Activated CD4-positive, alpha-beta T cell treated with anti-CD3 and anti-CD28 coated beads, Interleukin-2, amount 50 U/mL, for 16 hours (primary cell): ENCODE results near the gene CTNNB1.

Source experiments
- DNase-seq: peaks from one replicate; pipeline ENCODE4 v3.0.0-alpha.2; 2020

Gene CTNNB1

DNA sequence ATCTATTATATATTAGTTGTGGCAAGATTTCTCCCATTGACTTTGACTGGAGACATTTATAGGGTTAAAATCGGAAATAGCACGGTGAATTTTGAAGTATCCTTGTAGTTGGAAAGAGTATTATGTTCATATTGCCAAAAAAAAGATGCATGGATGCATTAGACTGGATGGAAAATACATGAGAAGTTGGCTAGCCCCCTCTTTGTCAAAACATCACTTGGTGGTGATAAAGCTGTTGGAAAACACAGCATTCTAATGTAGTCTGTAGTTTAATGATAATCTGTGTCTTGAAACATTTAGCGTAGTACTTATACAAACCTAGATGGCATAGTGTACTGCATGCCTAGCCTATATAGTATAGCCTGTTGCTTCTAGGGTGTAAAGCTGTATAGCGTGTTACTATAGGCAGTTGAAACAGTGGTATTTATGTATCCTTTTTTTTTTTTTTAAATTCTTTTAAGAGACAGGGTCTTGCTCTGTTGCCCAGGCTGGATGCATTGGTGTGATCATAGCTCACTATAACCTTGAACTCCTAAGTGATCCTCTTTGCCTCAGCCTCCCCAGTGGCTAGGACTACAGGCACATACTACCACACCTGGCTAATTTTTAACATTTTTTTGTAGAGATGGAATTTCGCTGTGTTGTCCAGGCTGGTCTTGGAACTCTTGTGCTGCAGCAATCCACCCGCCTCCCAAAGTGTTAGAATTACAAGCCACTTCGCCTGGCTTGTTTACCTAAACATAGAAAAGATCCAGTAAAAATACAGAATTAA, 21.8 kb downstream of the CTNNB1 start:
- no peak for DNase-seq

DNA sequence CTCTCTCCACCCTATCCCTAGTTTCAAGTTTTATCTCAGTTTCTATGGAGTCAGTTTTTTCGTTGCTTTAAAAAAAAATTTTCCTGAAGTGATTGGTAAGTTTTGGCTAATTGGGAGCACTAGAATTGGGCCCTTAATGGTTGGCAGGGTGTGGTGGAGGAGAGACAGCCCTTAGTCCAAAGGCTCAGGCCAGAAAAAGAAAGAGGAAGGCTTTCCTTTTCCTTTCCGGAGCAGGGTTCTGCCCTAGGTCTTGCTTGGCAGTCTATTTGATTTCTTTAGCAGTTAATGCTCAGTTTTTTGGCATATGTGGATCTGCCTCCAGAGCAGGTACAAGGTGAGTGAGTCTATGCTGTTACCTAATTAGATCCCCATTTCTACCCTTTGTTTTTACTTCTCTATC, 22.7 kb downstream of the CTNNB1 start:
- no peak for DNase-seq

DNA sequence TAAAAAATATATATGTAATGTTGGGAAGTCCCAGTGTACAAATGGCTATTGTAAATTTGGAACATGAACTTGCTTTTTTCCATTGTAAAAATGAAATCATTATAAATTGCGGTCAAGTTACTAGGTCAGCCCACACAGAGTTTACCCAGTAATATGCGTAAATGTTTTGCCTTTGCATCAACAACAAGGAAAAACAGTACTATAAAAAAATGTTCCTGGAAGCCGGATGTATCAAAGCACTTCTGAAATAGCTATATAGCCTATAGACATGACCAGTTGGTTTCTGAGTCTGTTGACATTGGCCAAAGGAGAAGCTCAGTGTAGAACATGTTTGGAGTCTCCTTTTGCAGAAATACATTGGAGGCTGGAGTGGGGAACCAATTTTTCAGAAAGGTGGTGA, 23.2 kb downstream of the CTNNB1 start:
- DNase-seq, result no peak

DNA sequence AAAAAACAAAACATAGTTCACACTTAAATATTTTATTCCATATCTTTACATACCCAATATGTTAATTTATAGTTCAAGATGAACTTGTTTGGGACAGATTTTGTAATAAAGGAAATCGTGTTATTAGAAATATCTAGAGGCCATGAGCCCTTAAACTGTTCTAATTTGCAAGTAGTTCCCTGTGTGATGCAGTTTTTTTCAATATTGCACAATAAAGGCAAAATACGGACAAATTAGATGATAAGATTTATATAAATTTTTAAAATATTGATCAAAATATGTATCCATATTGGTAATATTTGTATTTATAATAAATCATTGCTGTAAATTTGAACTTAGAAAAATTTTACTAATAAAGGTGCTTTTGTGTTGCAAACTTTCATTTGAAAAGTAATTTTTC, 23.8 kb downstream of the CTNNB1 start:
- no peak for DNase-seq

DNA sequence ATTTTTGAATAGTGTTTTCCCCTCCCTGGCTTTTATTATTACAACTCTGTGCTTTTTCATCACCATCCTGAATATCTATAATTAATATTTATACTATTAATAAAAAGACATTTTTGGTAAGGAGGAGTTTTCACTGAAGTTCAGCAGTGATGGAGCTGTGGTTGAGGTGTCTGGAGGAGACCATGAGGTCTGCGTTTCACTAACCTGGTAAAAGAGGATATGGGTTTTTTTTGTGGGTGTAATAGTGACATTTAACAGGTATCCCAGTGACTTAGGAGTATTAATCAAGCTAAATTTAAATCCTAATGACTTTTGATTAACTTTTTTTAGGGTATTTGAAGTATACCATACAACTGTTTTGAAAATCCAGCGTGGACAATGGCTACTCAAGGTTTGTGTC, 24.4 kb downstream of the CTNNB1 start:
- DNase-seq, result no peak

DNA sequence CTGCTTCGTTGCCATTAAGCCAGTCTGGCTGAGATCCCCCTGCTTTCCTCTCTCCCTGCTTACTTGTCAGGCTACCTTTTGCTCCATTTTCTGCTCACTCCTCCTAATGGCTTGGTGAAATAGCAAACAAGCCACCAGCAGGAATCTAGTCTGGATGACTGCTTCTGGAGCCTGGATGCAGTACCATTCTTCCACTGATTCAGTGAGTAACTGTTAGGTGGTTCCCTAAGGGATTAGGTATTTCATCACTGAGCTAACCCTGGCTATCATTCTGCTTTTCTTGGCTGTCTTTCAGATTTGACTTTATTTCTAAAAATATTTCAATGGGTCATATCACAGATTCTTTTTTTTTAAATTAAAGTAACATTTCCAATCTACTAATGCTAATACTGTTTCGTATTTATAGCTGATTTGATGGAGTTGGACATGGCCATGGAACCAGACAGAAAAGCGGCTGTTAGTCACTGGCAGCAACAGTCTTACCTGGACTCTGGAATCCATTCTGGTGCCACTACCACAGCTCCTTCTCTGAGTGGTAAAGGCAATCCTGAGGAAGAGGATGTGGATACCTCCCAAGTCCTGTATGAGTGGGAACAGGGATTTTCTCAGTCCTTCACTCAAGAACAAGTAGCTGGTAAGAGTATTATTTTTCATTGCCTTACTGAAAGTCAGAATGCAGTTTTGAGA, 25.0 kb downstream of the CTNNB1 start:
- no peak for DNase-seq

DNA sequence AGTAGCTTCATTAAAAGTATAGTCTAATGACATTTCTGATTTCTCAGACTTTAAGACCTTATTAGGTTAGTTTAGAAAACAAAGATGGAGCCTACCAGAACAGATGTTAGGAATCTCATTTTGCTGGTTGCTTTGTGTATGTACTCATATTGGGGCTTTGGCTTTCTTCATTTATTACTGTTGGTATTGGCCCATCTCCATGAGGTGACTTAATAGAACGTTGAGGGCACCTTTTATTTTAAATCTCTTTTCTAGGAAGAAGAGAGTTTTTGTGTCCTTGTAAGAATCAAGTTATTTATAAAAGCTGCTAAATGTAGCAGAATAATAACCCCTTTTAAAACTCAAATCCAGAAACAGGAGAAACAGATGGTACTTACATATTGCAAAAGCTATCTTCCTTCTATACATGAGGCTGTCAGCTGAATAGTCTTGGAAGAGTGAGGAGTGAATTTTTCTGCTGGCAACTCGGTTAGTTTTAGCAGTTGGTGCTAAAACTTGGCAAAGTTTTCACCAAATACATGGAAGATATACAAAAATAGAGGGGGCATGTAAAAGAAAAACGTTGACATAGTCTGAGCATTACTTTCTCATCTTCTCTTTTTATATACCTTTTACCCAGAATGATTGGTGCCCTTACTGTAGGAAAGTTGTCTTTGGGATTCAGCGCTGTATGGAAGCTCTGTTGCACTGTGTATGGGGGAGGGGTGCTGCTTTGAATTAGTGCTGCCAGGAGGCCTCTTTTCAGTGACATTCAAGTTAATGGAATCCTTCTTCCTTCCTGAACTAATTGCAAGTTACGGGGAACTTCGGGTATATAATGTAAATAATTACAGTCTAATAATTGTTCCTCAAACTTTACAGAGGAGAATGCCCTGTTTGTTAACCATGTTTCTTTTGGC, 35.8 kb downstream of the CTNNB1 start:
- DNase-seq, result no peak

DNA sequence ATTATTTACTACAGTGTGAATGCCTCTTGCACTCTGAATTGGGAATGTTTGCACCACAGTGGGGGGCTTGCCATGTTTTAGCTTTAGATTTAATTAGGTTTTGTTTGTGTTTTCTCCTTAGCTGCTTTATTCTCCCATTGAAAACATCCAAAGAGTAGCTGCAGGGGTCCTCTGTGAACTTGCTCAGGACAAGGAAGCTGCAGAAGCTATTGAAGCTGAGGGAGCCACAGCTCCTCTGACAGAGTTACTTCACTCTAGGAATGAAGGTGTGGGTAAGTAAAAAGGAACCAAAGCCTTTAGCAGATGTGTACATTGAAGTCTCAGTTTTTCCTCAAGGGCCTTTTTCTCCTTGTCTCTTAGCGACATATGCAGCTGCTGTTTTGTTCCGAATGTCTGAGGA, 36.9 kb downstream of the CTNNB1 start:
- no peak for DNase-seq

DNA sequence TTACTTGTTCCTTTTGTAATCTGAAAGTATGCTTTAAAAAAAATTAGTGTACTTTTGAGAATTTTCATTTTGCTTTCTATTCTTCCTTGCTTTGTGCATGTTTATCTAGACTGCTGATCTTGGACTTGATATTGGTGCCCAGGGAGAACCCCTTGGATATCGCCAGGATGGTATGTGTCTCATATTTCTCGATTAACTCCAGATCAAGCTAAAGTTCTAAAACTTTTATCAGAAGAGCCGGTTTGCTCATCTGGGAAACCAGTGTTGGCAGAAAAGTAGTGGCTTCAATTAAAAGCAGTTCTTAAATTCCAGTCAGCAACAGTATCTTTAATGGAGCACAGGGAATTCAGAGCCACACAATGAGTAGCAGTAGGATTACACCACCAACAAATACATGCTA, 38.6 kb downstream of the CTNNB1 start:
- no peak for DNase-seq

DNA sequence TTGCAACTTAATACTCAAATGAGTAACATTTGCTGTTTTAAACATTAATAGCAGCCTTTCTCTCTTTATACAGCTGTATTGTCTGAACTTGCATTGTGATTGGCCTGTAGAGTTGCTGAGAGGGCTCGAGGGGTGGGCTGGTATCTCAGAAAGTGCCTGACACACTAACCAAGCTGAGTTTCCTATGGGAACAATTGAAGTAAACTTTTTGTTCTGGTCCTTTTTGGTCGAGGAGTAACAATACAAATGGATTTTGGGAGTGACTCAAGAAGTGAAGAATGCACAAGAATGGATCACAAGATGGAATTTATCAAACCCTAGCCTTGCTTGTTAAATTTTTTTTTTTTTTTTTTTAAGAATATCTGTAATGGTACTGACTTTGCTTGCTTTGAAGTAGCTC, 40.3 kb downstream of the CTNNB1 start:
- no peak for DNase-seq

DNA sequence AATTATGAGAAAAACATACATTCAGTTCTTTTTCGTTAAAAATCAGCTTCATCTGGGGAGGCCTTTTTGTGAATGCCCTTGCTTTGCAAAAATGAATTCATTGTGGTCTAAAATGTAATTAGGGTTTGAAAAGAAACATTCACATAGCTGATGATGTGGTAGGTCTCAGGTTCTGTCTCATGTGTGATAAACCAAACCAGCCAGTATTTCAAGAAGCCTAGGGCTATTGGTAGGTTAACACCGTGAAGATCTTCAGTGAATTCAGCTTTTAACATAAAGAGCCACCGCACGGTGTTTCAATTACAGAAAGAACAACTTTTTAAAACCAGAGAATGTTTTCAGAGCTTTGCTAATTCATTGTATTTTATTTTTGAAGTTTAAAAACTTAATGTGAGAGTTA, 41.9 kb downstream of the CTNNB1 start:
- DNase-seq, result no peak

DNA sequence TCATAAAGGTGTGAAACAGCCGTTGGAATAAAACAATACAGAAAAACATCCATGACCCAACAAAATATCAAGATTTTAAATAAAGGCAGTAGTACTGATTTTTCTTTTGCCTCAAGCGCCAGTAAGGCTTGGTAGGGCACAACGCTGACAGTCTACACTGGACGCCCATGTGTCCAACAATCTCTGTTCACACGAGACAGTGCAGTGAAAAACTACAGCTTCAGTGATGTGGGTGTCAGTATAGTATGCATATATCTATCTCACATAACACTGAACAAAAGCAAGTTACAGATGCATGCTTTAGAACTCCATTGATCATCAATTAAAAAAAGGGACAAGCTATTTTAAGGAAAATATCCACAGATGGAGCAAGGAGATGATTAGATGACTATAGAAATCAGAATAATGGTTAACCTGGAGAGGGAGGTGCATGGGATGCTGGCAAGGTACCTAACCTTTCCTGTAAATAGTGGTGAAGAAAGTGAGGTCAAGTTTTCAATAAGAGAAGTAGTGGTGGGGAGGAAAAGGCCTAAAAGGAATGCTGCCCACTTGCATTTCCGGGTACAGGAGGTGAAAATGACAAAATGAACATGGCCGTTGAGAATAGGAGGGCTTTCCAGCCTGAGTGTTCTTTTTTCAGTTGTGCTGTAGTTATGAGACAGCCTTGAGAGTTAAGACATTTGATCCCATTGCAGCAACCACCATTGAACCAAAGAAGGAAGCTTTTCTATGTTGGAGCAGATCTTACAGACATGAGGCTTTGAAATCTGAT, 42.7 kb downstream of the CTNNB1 start:
- DNase-seq, result no peak

DNA sequence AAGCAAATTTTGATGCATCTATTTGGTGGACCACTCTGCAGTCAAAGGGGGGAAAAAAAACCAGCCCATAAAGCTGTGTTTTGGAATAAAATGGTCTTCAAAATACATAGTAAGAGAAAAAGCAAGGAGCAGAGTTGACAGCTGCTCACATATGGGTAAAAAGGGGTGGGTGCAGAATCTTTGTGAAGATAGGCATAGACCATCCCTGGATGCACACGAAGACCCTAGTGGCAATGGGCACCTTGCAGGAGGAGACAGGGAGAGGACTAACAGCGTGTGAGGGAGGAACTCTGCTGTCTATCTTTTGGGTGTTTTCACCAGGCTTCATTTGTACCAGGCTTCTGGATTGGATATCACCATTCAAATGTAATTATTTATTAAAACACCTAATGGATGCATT, 43.9 kb downstream of the CTNNB1 start:
- no peak for DNase-seq

DNA sequence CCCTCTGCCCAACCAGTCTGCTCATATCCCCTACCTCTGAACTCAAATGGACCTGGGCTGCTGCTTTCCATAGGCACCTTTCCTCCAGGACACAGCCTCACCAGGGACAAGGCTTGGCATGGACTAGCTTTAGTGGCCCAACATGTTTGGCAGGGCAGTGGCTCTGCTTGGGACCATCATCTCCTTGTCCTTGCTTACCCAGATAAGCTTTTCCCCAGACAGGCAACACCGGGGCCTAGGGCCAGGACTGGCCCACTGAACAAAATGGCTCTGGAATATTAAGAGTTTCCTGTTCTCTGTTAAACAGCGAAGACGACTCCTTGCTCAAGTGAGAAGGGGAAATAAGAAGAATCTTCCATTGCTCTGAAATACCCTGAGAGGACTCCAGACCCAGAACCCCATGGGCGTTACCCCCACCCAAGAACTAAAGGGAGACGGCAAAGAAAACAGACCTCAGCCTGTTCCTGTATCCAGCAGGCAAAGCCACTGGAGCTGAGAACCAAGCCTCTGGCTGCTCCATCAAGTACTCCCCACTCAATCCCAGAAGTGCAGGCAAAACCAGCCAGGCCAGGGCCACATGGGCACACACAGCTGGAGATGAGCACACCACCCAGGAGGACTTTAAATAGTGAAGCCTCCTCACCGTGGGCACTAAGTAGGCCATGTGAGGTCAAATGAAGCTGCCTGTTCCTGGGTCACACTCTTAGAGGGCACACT, 45.5 kb downstream of the CTNNB1 start:
- DNase-seq, result no peak

DNA sequence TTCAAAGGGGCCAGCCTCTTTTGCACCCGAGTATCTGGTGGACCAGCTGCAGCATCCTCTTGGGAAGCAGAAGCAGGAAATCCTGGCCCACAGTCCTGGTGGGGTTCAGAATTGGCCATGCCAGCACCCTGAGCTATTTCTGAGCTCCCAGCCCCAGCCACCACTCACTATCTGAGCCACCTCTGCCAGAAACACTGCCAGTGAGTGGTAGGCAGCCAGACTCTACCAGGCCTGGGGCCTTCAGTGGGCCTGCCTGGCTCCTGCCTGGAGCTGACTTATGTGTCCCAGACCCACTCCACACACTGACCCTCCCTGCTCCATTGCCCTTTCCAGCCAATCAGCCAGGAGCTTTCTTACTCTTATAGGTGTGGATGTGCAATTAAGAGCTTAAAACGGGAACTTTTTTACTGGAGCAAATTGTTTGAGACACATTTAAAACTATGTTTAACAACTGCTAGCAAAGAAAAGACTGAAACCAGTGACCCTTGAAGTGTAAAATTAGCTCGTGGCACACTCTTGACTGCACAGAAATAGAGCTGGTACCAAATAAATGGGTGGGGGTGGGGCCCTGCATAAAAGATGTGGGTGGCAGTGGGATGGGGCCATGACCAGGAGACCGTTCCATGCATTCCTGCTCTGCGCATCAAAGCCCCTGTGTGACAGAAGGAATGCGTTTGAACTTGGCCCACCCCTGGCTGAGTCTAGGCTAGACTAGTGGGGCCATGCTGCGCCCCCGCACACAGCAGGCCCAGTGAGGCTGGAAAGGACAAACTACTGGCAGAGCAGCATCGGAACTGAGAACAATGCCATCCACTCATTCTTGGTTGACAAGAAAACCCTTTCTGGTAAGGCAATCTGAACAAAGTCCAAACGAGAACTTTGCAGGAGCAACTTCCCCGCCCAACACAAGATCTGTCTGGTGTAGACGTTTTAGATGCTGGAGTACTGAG, 48.0 kb downstream of the CTNNB1 start:
- no peak for DNase-seq

DNA sequence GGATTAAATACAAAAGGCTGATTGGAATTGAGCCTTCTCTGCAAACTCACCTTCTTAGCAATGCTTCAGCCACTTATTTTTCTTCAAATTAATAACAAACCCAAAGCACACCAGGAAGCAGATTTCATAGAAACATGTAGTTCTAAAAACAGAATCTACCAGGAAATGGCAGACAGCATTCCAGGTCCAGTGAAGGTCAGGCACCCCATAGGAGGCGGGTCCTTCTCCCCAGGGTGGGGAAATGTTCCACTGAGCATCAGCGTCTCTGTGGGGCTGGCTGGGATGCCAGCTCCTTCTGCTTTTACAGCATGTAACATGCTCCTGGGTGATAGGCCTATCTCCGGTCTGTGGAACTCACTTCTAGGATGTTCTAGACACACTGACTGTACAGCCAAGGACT, 49.2 kb downstream of the CTNNB1 start:
- DNase-seq, result no peak

DNA sequence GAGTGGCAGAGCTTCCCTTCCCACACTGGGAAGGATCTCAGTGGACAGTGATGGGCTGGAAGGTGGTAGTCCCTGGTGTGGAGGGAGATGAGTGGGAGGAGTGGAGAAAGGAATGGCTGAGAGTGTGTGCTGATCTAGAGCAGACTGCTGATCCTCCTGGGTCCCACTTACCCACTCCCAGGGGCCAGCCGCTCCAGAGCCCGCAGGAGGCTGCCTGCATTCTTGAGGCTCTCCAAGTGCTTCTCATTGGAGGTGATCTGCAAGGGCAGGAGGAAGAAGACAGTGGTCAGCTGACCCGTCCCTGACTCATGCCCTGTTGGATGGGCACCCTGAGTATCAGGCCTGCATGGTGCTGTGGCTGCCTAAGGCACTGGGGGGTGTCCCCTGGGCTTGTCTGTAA, 50.0 kb downstream of the CTNNB1 start:
- DNase-seq, result no peak

DNA sequence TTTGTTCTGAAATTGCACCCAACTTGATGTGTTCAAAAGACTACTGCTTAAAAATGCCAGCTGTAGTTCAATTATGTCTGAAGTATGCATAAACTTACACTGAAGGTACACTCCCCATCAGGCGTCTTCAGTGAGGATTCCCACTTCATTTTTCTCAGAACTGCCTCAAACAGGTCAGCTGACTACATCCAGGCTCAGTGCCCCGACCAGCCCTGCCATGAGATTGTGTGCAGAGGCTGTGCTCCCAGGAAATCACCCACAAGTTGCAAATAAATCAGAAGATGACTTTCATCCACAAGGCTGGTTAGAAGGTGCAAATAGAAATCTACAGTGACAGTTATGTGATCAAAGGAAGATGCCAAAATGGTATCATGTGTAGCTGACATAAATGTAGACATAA, 51.5 kb downstream of the CTNNB1 start:
- DNase-seq, result no peak

DNA sequence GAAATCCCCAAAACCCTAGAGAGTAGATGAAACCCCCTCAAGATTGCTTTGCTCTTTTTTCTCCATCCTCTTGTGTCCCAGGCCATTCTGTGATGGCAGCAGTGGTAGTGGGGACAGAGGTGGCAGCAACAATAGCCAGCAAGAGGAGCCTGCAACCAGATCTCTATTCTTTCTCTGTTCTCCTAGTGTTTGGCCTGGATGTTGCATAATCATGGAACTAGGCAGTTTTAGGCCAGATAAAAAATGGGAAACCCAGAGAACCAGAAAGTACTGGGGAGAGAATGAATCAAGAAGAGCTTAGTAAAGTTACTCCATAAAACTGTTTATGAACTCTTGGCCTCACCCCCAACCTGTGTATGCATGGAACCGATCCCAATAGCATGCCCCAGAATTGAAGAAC, 52.3 kb downstream of the CTNNB1 start:
- DNase-seq, result no peak

DNA sequence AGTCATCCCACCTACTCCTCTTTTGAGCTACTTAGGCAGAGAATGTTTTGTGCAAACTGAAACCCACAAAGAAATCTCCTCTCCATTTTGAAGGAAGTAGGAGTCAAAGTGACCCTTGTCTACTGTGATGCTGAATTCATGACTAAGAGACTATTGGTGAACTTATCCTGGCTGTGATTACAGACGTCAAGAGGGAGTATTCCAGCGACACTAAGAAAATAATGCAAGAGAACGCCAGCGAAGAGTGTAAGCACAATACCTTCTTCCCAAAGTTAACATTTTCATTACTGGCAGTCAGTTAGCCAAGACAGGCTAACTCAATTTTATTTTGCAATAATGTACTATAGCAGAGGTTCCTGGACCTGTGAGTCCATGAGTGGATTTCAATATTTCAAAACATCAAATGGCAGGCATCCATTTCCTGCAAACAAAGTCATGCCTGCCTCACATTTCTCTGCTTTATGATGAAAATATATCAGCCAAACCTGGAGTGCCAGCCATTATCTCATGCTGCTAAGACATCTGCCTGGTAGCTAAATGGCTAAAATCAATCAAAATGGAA, 59.0 kb downstream of the CTNNB1 start:
- DNase-seq, result no peak
